ENCODE measurements around the gene ADD3. TPM values are rescaled to one million over a fixed set of nuclear protein-coding genes. Genes with fewer than 3 reads are reported as not detected.

The ADD3 gene
- total RNA-seq, 1 experiment from 2014 or later = 59.9 TPM

DNA sequence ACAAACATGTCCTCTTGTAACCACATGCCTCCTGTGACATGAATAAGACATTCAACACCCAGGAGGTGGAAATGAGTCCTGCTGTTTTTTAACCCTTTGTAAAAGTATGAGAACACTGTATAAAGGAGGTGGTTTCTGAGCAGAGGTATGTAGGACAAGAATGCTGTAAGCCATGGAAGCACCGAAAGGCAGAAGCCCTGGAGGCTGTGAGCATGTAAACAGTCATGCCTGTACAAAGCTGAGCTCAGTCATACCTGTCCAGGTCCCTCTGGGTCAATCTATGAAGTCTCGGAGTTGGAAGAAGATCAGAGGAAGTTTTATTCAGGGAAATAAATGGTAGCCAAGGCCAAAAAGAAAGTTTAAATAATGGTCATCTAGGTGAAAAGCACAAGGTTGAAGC is 49.7 kb upstream of the ADD3 start:
- TF ChIP-seq, protein P1, sequence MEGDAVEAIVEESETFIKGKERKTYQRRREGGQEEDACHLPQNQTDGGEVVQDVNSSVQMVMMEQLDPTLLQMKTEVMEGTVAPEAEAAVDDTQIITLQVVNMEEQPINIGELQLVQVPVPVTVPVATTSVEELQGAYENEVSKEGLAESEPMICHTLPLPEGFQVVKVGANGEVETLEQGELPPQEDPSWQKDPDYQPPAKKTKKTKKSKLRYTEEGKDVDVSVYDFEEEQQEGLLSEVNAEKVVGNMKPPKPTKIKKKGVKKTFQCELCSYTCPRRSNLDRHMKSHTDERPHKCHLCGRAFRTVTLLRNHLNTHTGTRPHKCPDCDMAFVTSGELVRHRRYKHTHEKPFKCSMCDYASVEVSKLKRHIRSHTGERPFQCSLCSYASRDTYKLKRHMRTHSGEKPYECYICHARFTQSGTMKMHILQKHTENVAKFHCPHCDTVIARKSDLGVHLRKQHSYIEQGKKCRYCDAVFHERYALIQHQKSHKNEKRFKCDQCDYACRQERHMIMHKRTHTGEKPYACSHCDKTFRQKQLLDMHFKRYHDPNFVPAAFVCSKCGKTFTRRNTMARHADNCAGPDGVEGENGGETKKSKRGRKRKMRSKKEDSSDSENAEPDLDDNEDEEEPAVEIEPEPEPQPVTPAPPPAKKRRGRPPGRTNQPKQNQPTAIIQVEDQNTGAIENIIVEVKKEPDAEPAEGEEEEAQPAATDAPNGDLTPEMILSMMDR (conservative IDR thresholded peaks at IDR 0.05) = no peak
- Histone ChIP-seq H2BK120ac (ENCODE audit: low read depth, low read length, poor library complexity, severe bottlenecking) (no peak overlapping the region), H4K91ac (ENCODE audit: insufficient read length, low read depth, low read length) (no peak overlapping the region), H2BK12ac (ENCODE audit: insufficient read length, low read depth, low read length) (no peak overlapping the region), H2BK5ac (ENCODE audit: insufficient read length, low read length) (no peak overlapping the region), H3K79me2 (ENCODE audit: insufficient read depth, low read length) (no peaks in the 10 kb centered on the region), H3K9me3 (ENCODE audit: control insufficient read depth, low read depth, low read length) (no peaks in the 10 kb centered on the region), H3K23me2 (ENCODE audit: insufficient read length, low read depth, low read length, poor library complexity, severe bottlenecking) (no peaks in the 10 kb centered on the region), H3K4me2 (ENCODE audit: insufficient read depth, insufficient read length, low read length) (no peak overlapping the region), H3K23ac (ENCODE audit: insufficient read length, low read depth, low read length) (no peak overlapping the region), H3K27me3 (ENCODE audit: insufficient read depth, low read length) (no peaks in the 10 kb centered on the region), H2BK15ac (ENCODE audit: low read depth, low read length) (no peak overlapping the region), H3K79me1 (ENCODE audit: insufficient read depth, low read depth, low read length, poor library complexity, severe bottlenecking) (no peaks in the 10 kb centered on the region), H2BK20ac (ENCODE audit: low read depth, low read length, poor library complexity, severe bottlenecking) (no peak overlapping the region), H3K14ac (ENCODE audit: insufficient read depth, low read length) (no peak overlapping the region), H2AFZ (ENCODE audit: low read length) (no peak overlapping the region), H4K5ac (ENCODE audit: insufficient read length, low read depth, low read length) (no peak overlapping the region), H3K18ac (ENCODE audit: insufficient read length, low read depth, low read length) (no peak overlapping the region), H3K4me1 (ENCODE audit: insufficient read depth, low read length) (peaks cover 2% of the 10 kb centered on the region; the same call in 1 of the 2 replicates), H3K4ac (ENCODE audit: low read depth, low read length) (no peak overlapping the region), H3K27ac (ENCODE audit: insufficient read length, low read depth, low read length) (no peak overlapping the region), H4K8ac (replicated peaks; ENCODE audit: insufficient read length, low read depth, low read length) (no peak overlapping the region), H2AK5ac (ENCODE audit: insufficient read length, low read length) (no peak overlapping the region), H3K9ac (ENCODE audit: extremely low read depth, insufficient read length, low read length) (no peak overlapping the region), H4K20me1 (ENCODE audit: control insufficient read depth, insufficient read depth, insufficient read length) (no peaks in the 10 kb centered on the region), H3T11ph (ENCODE audit: low read length) (no peak overlapping the region), H3K56ac (ENCODE audit: insufficient read length, low read depth, low read length) (no peak overlapping the region)
- no peaks in the 10 kb centered on the region for H3K9me3 Mint-ChIP-seq
- no peak overlapping the region; a peak in 1 of 7 replicates for H3K27ac Mint-ChIP-seq
- no peaks in the 10 kb centered on the region; a peak in 1 of 7 replicates for H3K36me3 Mint-ChIP-seq (ENCODE audit: insufficient read depth in 1 of 3, low read depth in 3 of 3)
- H3K27me3 Mint-ChIP-seq (ENCODE audit: low read depth) = no peaks in the 10 kb centered on the region; the same call in none of the 2 replicates
- H3K4me3 Mint-ChIP-seq = no peak overlapping the region
- peaks cover 31 to 33% of the 10 kb centered on the region in 2 experiments for H3K4me1 Mint-ChIP-seq
- no CpG with 5 or more reads among the region's 2 CpGs for WGBS (ENCODE audit: extremely low coverage, insufficient read length, low lambda C conversion rate)
- DNase-seq = no peak

Measured in H9 (cell line).